ENCODE measurements around the gene PDZD2. TPM values are rescaled to one million over a fixed set of nuclear protein-coding genes. Genes with fewer than 3 reads are reported as not detected.

PDZD2 gene
- total RNA-seq, 4 donors from 2014 or later = 2.8 to 5.3 (median 4.0) TPM

DNA sequence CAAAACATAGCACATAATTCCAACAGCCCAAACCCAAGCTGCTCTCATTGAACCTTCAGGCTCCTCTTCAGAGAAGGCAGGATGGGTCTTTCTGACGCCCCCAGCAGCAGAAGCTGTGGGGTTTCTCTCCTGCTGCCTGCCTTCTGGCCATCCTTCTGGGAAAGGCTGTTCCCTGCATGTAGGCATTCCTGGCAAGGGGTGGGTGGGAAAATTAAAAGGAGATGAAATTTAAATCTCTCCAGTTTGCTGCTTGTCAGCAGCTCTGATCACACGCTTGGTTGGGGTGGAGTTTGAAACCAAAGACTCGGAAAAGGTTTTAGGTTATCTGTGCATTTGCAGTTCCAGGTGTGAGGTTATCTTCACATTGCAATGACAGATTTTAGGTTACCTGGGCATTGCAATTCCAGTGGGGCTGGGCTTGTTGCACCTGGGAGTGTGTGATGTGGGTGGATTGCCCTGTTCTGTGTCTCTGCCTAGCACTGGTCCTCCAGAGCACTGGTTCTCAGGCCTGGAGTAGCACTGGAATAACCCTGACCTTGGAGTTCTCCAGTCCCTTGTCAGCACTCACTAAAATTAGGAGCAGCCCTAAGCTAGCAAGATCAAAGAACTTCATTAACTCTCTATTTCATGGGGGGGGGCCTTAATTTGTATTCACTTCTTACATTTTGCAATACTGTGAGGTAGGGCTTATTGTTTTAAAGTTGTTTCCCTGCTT, 109.7 kb downstream of the PDZD2 start:
- no peak for DNase-seq
- TF ChIP-seq, protein P1, sequence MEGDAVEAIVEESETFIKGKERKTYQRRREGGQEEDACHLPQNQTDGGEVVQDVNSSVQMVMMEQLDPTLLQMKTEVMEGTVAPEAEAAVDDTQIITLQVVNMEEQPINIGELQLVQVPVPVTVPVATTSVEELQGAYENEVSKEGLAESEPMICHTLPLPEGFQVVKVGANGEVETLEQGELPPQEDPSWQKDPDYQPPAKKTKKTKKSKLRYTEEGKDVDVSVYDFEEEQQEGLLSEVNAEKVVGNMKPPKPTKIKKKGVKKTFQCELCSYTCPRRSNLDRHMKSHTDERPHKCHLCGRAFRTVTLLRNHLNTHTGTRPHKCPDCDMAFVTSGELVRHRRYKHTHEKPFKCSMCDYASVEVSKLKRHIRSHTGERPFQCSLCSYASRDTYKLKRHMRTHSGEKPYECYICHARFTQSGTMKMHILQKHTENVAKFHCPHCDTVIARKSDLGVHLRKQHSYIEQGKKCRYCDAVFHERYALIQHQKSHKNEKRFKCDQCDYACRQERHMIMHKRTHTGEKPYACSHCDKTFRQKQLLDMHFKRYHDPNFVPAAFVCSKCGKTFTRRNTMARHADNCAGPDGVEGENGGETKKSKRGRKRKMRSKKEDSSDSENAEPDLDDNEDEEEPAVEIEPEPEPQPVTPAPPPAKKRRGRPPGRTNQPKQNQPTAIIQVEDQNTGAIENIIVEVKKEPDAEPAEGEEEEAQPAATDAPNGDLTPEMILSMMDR (IDR thresholded peaks at IDR 0.05 in 4 of 5, conservative IDR thresholded peaks at IDR 0.05 in 1 of 5) = no peak
- no peak for ATAC-seq
- H3K4me3 ChIP-seq = no peak overlapping the region
- intact Hi-C loops (cut with DNase I; ENCODE audit: low total_unique reads) = no loop called here
- no peaks in the 10 kb centered on the region for H3K4me1 ChIP-seq
- no peaks in the 10 kb centered on the region for H3K9me3 ChIP-seq
- no peaks in the 10 kb centered on the region for H3K27me3 ChIP-seq
- no peak overlapping the region for H3K27ac ChIP-seq
- in situ Hi-C loops (cut with MboI; ENCODE audit: low sequenced_read_pairs in 4 of 4) = no loop called here
- no peaks in the 10 kb centered on the region for H3K36me3 ChIP-seq

DNA sequence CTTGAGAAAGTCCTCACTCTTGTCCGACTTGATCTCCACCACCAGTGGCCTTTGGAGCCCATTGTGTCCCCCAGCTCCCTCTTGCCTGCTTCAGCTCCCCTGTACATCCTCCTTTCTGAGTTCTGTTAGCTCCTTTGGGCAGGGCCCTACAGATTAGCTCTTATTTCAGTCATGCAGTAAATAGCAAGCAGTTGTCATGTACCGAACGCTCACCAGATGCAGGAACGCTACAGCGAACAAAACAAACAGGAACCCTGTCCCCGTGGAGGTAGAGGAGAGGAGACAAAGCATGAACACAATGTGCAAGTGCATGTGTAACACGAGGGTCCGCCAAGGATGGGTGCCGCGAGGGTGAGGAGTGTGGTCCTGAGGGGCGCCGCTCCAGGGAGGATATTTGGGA, 111.3 kb downstream of the PDZD2 start:
- Histone ChIP-seq H3K4me3 (no peak overlapping the region), H3K36me3 (no peaks in the 10 kb centered on the region), H3K4me1 (no peaks in the 10 kb centered on the region), H3K27ac (no peak overlapping the region), H3K27me3 (no peaks in the 10 kb centered on the region), H3K9me3 (no peaks in the 10 kb centered on the region)
- in situ Hi-C loops (cut with MboI; ENCODE audit: low sequenced_read_pairs in 4 of 4) (no loop called here), intact Hi-C loops (cut with DNase I; ENCODE audit: low total_unique reads) (no loop called here)
- DNase-seq (no peak), ATAC-seq (no peak)
- TF ChIP-seq, protein P1 (IDR thresholded peaks at IDR 0.05 in 4 of 5, conservative IDR thresholded peaks at IDR 0.05 in 1 of 5) = no peak
- TF ChIP-seq POLR2A (IDR thresholded peaks at IDR 0.05) = no peak

DNA sequence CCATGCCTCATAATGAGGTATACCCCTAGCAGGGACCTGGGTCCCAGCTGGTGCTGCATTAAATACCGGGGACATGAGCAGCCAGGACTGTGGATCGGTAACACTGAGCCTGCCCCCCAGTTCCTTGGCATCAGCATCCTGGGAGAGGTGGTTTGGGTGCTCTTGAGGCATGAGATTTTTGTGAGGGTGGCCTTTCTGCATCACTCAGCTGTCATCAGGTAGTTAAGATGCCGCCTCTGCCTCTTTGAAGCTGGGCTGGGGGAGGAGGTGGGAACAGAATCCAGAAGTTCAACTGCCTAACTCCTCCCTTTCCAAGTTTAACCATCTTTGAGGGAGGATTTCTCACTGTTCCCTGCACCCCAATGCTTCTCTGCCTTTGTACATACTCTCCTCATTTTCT, 112.7 kb downstream of the PDZD2 start:
- Histone ChIP-seq H3K9me3 (no peaks in the 10 kb centered on the region), H3K36me3 (no peaks in the 10 kb centered on the region), H3K27me3 (no peaks in the 10 kb centered on the region), H3K27ac (no peak overlapping the region), H3K4me3 (no peak overlapping the region), H3K4me1 (no peaks in the 10 kb centered on the region)
- no peak for DNase-seq
- no peak for ATAC-seq
- in situ Hi-C loops (cut with MboI; ENCODE audit: low sequenced_read_pairs in 4 of 4) = no loop called here
- intact Hi-C loops (cut with DNase I; ENCODE audit: low total_unique reads) = no loop called here
- TF ChIP-seq, protein P1 (IDR thresholded peaks at IDR 0.05 in 4 of 5, conservative IDR thresholded peaks at IDR 0.05 in 1 of 5) = no peak
- TF ChIP-seq POLR2A (IDR thresholded peaks at IDR 0.05) = no peak

DNA sequence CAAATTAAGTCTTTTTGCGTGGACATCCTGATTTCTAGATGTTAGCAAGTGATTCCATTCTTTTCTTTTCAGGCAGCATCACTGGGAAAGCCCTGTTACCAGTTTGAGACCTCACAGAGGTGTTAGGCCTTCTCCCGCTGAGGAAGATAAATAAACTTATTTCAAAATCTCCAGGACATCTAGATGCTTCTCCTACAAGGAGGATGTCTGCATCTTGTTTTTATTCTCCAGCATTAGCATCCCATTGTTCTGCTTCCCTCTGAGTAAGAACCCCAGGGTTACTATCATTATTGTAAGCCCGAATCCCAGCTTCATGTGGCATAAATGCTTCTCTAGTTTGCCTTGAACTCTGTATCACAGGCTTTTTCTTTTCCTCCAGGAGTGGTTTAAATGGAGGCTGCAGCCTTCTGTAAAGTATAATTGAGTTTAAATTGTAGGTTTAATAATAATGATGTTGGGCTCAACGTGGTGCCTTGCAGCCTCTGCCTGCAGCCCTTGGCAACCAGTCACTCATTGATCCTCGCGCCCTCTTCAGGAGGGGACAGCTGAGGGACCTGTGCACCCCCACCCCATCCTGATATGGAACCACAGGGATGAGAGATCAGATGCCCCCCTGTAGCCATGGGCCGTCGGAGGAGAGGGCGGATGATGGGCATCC, 114.9 kb downstream of the PDZD2 start:
- Histone ChIP-seq H3K27me3 (no peaks in the 10 kb centered on the region), H3K4me3 (no peak overlapping the region), H3K27ac (no peak overlapping the region), H3K9me3 (no peaks in the 10 kb centered on the region), H3K4me1 (no peaks in the 10 kb centered on the region), H3K36me3 (no peaks in the 10 kb centered on the region)
- in situ Hi-C loops (cut with MboI; ENCODE audit: low sequenced_read_pairs in 4 of 4) (no loop called here), intact Hi-C loops (cut with DNase I; ENCODE audit: low total_unique reads) (no loop called here)
- TF ChIP-seq, protein P1 (IDR thresholded peaks at IDR 0.05 in 4 of 5, conservative IDR thresholded peaks at IDR 0.05 in 1 of 5) = no peak
- TF ChIP-seq POLR2A (IDR thresholded peaks at IDR 0.05) = no peak
- ATAC-seq (no peak), DNase-seq (no peak)

Data from gastrocnemius medialis (tissue), 4 donors.